ENCODE data around the gene SLC6A11.

DNA sequence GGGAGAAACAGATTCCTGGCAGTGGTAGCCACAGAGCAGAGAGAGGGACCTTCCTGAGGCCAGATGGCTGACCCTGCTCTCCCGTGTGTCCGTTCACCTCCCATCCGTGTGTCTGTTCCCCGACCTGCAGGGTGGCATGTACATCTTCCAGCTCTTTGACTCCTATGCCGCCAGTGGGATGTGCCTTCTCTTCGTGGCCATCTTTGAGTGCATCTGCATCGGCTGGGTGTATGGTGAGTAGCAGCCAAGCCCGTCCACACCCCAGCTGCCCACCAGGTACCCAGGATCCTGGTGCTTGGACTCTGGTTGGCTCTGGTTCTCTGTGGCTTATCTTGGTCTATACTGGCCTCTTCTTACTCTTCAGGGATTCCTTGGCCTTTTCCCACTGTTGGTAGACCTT lies 117.0 kb downstream of the SLC6A11 start:
- TF ChIP-seq, protein P1, sequence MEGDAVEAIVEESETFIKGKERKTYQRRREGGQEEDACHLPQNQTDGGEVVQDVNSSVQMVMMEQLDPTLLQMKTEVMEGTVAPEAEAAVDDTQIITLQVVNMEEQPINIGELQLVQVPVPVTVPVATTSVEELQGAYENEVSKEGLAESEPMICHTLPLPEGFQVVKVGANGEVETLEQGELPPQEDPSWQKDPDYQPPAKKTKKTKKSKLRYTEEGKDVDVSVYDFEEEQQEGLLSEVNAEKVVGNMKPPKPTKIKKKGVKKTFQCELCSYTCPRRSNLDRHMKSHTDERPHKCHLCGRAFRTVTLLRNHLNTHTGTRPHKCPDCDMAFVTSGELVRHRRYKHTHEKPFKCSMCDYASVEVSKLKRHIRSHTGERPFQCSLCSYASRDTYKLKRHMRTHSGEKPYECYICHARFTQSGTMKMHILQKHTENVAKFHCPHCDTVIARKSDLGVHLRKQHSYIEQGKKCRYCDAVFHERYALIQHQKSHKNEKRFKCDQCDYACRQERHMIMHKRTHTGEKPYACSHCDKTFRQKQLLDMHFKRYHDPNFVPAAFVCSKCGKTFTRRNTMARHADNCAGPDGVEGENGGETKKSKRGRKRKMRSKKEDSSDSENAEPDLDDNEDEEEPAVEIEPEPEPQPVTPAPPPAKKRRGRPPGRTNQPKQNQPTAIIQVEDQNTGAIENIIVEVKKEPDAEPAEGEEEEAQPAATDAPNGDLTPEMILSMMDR (IDR thresholded peaks at IDR 0.05) = no peak
- TF ChIP-seq POLR2A (IDR thresholded peaks at IDR 0.05; ENCODE audit: low read length) (no peak), BHLHE40 (IDR thresholded peaks at IDR 0.05; ENCODE audit: low read depth, low read length) (no peak), ESRRA (IDR thresholded peaks at IDR 0.05; ENCODE audit: borderline replicate concordance, low read length) (no peak)
- TF ChIP-seq, protein P2, sequence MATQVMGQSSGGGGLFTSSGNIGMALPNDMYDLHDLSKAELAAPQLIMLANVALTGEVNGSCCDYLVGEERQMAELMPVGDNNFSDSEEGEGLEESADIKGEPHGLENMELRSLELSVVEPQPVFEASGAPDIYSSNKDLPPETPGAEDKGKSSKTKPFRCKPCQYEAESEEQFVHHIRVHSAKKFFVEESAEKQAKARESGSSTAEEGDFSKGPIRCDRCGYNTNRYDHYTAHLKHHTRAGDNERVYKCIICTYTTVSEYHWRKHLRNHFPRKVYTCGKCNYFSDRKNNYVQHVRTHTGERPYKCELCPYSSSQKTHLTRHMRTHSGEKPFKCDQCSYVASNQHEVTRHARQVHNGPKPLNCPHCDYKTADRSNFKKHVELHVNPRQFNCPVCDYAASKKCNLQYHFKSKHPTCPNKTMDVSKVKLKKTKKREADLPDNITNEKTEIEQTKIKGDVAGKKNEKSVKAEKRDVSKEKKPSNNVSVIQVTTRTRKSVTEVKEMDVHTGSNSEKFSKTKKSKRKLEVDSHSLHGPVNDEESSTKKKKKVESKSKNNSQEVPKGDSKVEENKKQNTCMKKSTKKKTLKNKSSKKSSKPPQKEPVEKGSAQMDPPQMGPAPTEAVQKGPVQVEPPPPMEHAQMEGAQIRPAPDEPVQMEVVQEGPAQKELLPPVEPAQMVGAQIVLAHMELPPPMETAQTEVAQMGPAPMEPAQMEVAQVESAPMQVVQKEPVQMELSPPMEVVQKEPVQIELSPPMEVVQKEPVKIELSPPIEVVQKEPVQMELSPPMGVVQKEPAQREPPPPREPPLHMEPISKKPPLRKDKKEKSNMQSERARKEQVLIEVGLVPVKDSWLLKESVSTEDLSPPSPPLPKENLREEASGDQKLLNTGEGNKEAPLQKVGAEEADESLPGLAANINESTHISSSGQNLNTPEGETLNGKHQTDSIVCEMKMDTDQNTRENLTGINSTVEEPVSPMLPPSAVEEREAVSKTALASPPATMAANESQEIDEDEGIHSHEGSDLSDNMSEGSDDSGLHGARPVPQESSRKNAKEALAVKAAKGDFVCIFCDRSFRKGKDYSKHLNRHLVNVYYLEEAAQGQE (IDR thresholded peaks at IDR 0.05) = no peak
